ENCODE results near the gene MACROD2.

MACROD2 gene

DNA sequence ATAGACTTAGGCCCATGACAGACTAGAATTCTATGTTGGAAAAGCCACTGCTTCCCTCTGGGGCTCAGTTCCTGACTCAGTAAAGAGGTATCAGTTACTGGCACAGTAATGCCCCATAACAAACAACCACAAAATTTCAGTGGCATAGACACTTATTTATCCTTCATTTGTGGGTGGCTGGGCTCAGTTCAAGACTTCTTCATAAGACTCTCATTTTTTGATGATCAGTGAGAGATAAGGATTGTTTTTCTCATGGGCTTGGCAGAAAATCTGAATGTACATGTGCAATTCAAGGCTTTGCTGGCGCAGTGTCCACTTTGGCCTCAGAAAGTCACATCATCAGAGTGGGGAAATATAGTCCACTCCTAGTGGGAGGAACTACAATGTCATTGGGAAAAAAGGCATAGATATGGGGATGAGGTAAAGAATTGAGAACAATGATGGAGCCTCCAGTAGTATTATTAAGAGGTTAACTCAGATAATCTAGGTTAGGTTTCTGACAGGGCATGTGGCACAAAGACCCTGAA is 726.7 kb downstream of the MACROD2 start:
- no peak for DNase-seq

DNA sequence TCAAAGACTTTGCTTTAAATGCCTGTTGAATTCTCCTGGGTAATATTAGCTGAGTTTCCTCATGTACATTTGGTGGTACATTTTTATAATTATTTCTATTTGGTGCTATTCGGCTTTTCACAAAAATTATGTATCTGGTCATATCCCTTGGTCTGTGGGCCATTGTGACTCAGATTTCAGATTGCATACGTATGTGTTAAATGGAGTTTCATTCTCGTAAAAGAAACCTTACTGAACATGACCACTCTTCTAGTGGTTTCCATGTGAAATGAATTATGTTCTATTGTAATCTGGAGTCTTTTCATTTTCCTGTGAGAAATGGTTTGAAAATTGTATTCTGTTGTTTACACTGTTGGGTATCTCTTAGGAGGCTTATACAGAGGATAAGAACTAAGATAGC is 728.3 kb downstream of the MACROD2 start:
- no peak for DNase-seq

DNA sequence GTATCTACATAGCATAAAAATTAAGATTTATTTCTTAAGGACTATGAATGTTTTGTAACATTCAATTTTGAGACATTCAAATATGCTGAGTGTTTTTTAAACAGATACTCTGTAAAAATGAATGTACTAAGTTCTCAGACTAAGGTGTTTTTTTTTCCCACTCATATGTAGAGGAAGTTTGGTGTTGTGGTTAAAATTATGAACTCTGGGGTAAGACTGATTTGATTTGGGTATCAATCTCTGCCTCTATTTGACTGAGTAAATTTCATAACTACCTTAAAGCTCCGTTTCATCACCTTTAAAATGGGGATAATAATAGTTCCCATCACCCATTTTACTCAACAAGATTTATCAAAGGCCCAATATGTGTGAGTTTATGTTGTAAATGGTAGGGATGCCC is 728.7 kb downstream of the MACROD2 start:
- no peak for DNase-seq

DNA sequence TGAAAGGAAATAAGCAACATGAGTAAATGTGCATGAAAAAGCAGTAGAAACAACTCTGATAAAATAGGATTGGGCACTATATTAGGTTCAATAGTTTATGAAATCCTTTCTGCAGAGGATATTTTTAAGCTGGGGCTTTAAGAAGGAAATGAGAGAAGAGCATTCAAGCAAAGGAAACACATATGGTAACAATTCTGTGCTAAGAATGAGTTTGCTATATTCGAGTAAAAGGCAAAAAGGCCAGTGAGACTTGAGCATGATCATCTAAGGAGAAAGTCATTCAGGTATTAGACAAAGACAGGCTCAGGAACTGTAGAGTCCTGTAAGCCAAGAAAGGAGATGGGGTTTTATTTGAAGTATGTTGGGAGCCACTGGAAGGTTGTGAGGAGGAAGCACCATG is 729.2 kb downstream of the MACROD2 start:
- DNase-seq, result no peak

DNA sequence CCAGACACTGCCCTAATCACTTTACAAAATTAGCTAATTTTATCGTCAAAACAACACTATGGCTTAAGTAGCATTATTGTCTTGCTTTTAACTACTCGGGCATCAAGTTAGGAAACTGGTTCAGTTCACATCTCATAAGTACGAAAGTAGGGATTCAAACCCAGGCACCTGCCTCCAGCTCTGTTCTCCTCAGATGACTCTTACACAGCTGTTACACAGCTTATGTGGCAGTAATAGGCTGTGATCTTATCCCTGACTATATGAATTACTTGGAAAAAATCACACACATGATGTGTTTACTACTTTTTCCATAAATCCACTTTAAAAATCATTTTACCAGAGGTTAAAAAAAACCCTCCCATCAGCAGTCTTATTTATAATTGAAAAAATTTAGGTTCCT is 731.3 kb downstream of the MACROD2 start:
- no peak for DNase-seq

DNA sequence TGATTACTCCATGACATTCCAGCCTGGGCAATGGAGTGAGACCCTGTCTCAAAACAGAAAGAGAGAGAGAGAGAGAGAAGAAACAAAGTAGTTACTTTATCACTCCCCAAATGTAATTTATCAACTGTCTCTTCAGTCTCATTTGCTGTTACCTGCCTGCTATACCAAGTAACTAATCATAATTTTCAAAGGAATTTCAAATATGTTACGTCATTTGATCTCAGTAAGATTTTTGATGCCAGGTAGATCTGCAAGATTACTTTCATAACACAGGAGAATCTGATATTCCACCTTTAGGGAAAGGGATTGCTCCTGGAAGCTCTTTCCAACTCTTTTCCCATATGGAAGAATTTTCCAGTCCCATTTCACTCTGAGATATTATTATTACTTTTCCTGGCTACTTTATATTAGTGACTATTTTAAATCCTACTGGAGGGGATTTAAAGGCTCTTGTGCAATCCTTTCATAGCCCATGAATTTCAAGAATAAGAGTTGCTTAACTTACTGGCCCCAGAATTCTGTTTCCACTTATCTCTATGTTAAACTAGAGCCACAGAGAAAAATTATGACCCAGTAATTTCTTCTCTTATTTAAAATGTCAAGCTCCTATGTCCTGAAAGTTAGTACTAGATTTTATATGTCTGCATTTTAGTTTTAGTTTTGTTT is 732.3 kb downstream of the MACROD2 start:
- DNase-seq, result no peak

DNA sequence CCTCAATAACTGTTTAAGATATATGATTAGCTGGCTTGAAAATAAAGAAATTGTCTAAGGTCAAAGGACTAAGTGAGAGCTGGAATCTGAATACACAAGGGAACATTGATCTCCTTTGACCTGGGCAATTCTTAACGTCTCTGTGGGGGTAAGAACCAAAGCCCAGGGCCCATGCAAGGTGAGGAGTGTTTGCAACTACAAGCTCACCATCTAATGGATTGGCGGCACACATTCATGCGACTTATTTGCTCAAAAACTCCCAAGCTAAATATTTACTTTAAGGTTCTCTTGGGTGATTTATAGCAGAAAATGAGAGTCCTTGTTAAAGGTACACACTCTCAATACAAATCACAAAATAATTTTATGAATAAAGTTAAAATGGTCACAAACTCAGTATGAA is 734.1 kb downstream of the MACROD2 start:
- DNase-seq, result no peak

DNA sequence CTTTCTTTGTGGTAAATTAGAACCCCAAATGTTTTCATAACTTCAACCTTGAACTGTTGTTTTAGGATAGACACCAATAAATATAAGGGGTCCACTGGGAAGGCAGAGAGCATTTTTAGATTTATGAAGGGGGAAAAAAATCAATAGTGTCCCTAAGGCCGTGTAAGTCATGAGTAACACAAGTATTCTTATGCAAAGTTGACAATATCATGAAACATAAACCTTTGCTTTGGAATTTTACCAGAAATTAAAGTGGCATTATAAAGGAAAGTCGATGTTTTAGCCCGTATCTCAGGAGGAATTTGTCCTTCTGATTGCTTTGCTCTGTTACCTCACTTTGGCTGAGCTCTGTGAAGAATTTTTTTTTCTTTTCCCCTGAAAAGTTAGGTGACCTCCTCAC is 737.0 kb downstream of the MACROD2 start:
- no peak for DNase-seq

DNA sequence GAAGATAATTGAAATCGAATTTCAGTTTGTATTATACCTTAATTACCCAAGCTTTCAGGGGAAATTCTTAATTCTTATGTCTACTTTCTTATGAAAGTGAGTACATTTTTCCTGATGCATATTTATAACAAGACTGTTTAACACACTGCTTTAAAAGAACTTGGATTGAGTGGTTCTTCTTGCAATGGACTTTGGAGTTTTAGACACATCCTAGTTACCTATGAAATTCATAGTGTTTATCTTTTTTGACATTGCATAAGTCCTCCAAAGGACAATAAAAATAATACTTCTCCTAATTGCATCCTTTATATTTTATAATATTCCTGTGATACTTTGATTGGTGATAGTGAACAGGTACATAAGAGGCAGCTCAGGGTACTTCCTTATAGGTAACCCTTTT is 737.7 kb downstream of the MACROD2 start:
- no peak for DNase-seq

DNA sequence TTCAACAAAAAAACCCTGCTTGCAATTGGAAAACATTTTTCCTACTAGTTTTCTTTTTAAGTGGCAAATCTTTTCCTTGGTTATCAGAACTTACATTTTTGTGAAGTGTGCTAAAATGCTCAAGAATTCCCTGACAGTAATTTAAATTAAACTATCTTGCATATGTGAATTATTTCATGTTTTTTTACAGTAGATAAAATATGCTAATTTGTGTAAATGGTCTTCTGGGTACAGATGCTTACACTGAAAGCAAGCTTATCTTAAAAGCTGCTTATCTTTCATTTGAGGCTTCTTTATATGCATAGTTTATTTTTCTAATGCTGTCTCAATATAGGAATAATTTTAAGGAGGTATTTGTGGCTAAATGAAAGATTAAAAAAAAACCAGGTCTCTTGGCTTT is 745.1 kb downstream of the MACROD2 start:
- no peak for DNase-seq

DNA sequence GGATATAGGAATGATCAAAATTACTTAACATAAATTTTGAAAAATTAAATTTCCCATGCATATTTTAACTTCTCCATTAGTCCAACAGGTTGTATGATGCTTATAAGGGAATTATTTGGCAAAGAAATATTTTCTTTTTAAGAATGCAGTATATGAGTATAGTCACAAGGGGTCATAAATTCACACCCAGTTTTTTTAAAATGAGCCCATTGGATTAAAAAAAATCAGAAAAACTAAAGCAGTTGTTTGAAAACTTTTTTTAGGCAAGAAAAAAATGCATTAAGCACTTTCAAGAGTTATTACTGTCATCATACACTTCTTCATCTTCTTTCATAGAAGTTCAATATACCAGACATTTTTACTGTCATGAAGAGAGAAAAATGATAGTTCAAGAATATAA is 746.3 kb downstream of the MACROD2 start:
- no peak for DNase-seq

DNA sequence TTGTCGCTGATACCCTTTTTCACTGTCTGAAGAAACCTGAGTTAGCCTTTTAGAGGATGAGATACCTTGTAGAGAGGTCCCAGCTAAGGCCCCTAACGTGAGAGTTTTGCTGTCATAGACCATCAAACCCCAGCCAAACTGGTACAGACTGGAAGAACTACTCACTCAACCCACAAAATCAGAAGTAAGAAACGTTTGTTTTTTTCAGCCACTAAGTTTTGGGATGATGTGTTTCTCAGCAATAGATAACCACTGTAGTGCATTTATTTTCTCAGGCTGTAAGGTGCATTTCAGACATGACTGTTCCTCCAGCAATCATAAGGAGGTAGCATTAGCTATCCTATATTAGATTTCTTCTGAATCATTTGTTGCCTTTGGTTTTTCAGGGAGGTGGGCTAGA is 749.4 kb downstream of the MACROD2 start:
- DNase-seq, result no peak

DNA sequence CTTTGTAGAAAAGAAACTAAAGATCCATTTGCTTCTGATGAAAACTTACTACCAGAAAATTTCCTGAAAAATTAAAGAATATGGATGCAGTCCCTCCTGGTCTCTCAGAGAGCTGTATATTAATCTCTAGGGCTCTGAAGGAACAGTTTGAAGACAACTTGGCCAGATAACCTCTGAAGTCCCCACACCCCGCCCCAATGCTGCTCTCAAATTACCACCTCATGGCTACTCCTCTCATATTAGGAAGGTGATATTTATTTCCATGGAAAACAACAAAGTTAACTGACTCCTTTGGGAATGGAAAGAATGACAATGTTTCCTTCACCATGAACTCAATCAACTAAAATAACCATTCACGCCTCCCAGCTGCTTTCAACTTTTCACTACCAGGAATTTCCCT is 750.5 kb downstream of the MACROD2 start:
- DNase-seq, result no peak

DNA sequence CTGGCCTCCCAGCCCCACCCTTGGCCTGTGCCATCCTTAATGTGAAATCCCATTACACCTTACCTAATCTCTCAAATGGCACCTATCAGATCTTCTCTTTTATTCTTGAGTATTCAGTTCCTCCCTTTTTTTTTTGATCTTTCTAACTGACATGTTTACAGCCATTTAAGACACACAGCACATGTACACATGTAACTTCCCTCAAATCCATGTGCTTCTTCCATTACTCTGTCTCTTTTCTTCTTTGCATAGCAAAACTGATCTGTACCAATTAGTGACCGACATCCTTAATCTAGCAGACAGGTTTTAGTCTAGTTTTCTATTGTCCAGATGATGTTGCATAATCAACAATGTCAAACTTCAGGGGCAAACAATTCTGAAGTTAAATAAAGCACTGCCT is 755.9 kb downstream of the MACROD2 start:
- no peak for DNase-seq

DNA sequence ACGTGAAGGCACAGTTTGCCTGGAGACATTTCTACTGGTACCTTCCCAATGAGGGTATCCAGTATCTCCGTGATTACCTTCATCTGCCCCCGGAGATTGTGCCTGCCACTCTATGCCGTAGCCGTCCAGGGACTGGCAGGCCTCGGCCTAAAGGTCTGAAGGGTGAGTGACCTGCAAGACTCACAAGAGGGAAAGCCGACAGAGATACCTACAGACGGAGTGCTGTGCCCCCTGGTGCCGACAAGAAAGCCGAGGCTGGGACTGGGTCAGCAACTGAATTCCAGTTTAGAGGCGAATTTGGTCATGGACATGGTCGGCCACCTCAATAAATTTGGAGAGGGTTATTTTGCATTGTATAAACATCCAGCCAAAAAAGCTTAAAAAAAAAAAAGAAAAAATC is 762.4 kb downstream of the MACROD2 start:
- DNase-seq, result no peak

DNA sequence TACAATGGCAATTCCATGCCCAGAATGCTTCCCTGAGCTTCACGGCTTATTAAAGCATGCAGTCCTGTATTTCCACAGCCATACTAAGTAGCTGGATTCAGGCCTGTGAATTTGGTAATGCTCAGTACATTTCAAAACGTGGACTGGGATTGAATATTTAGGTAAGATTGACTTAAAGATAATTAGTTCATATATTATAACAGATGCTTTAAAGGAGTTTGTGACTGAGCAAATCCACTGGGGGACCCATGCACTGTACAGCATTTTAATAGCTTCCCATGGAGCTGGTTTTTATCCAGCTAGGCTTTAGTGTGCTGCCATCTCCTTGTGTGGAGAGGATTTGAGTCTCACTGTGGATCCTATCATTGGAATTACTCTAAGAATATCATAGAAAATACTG is 763.0 kb downstream of the MACROD2 start:
- DNase-seq, result no peak

DNA sequence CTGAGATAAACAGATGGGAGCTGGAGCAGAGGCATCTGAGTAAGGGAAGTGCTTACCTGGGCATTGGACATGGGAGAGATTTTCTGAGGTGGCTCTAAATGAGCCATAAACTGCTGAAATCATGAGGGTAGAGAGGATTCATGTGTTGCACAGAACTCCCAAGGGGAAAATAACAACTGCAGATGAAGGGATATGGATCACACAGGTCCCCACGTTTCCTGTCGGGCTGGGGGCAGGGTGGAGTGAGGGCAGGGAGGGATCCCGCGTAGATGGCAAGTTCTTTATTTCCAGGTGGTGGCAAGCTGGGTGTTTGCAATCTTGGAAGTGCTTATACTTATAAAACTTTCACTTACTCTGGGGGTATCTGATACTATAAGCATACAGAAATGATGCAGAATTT is 764.7 kb downstream of the MACROD2 start:
- DNase-seq, result no peak

DNA sequence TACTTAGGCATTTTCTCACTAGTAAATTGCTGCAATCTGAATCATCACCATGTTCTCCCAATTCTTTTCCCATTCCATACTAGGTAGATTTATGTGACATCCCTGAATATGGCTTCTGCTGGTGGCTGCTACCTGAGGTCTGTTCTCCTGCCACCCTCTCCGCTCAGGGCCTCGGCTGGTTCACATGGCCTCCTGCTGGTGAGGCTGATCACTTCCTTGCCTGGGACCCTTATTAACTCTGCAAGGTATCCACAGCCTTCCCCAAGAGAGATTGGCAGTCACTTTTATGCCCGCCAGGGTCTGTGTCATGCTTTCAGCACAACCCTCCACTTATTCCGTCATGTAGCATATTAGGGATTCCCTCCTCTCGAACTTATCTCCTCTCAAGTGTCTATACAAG is 766.6 kb downstream of the MACROD2 start:
- no peak for DNase-seq

DNA sequence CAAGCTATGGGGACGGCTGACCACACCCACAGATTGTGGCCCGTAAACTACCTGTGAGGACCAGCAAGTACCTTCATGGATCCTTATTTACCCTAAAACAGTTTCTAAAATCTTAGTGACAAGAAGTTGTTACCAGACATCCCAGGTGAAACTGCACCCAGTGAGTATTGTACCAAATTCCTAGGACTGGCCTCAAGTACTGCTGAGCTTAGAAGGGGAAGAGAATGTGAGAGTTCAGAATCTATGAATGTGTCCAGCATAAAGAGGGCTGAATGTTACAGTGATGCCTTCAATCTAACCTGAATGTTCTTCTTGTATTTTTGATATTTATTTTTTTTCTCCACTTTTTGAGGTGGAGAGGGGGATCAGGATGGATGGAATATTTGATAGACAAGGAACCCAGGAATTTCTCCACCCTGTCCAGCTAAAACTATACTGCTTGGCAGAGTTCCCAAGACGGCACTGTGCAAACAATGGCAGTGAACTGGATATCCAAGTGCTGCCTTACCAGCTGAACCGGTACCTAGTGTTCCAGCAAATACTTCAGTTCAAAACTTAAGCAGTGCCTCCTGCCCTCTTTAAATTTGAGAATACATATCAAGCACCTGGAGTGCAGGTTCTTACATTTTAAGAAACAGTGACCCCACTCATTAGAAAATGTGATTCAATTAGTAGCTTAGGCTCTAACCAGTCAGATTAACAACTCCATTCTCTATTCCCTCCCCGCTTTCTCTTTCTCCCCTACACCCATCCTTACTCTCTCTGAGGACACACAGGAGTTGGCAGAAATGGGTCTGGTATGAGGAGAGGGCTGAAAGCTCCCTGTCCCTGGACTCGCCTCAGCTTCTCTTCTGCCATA is 769.4 kb downstream of the MACROD2 start:
- no peak for DNase-seq

DNA sequence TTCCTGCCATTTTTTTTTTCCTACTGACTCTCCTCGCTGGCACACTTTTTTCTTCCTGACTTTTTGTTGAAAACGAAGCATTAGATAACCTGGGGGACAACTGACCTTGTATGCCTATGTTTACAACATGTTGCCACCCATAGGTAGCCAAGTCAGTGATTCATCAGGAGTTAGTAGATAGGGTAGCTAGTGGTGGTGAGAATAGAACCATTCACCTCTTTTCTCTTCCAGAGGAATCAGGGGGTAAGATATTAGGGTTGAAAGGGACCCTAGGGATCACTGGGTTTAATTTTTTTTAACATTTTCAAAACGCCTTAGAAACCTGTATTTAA is 770.0 kb downstream of the MACROD2 start:
- no peak for DNase-seq

DNA sequence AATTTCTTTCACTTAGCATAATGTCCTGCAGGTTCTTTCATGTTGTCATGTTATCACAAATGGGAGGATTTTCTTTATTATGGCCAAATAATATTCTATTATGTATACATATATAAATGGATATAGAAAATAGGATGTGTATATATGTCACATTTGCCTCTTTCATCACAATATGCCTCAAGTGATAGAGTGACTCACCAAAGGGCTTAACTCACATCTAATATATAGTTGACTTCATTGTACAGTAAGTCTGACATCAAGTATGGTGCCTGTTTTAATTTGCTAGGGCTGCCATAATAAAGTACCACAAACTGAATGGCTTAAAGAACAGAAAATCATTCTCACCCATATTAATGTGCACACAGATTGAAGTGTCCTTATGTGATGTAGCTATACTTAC is 778.2 kb downstream of the MACROD2 start:
- no peak for DNase-seq

DNA sequence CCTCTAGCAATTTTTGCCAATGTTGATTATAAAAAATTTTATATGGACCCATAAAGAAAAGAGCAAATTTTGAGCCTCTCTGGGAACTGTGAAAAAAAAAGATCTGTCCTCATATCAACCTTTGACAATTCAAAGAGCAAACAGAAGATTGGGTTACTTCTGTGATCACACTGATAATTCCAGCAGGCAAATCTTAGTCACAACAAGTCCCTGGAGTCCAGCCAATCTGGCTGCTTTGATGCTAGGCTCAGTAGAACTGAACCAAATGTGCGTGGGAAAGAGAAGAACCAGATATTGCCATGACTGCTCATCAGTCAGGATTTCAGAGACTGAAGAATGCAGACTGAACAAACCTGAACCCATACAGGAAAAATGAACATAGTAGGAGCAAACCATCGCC is 780.5 kb downstream of the MACROD2 start:
- no peak for DNase-seq

DNA sequence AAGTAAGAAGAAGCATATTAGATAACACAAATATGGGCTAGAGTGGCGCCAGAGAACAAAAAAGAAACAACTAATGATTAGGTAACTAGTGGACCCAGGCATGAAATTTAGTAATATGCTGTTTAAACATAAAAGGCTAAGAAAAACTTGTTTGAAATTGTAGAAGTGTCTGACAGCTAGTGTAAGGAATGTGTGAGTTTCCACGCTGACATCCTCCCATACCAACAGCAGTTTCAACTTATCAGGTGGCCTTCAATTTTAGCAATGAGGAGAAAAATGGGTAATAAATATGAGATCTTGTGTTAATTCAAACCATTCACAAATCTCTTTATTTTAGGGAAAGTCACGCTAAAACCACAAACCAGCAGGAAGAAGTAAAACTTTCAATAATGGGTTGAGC is 782.3 kb downstream of the MACROD2 start:
- DNase-seq, result no peak

DNA sequence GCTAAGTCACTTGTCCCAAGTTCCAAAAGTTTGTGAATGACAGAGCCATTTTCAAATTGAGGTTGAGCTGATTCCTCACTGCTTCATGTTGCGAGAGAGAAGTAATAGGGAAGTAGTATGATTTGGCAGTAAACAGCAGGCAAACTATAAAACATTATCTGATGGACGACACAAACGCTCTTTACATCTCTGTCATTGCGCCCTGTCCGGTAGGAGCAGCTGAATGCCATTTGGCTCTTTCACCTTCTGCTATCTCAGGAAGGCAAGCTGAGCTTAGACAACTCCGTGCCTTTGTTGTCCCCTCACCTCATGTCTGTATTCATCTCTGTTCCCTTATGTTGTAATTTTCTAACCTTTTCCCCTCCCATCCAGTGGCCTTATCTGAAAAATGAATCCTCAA is 782.8 kb downstream of the MACROD2 start:
- DNase-seq, result no peak

DNA sequence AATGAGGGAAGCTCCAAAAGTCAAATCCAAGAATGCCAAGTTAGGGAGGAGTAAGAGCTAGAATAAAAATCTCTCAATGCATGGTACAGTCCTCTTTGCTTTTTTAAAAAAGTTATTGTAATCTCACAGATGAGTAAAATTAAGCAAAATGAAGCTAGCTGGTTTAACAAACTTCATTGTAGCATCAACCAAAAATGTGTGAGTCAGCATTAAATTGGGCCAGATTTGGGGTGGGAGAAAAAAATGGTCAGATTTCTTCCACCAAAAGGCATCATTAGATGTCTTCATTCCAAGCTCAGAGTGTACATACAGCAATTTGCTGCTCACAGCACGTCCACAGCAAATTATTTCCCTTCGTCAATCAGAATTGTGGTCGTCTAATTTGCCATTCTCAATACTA is 783.6 kb downstream of the MACROD2 start:
- no peak for DNase-seq
